WERI-Rb-1 (cell line): ENCODE data around the gene ABI2.
"Not testable (repeated sequence)": the region's sequence is repeated elsewhere in the genome, so short reads cannot be mapped to it uniquely, and the experiment has no call there.

Experiments used
- DNase-seq: peaks from one replicate; pipeline ENCODE4 v3.0.0-alpha.2; 2020
- H3K27ac ChIP-seq: fragments of 250-450 bp; sonication (Bioruptor Pico); 2 replicates; pipeline ENCODE4 v1.5.1; 2020; ENCODE audit warnings: mild to moderate bottlenecking, moderate library complexity
- H3K27me3 ChIP-seq: fragments of 250-450 bp; sonication (Bioruptor Pico); 2 replicates; pipeline ENCODE4 v1.5.1; 2021; ENCODE audit warnings: mild to moderate bottlenecking, low read depth, moderate library complexity; ENCODE audit not compliant: insufficient read depth, severe bottlenecking
- H3K36me3 ChIP-seq: fragments of 250-450 bp; sonication (Bioruptor Pico); 2 replicates; pipeline ENCODE4 v1.5.1; 2020; ENCODE audit warnings: mild to moderate bottlenecking, moderate library complexity
- H3K4me3 ChIP-seq: 2 replicates; pipeline ENCODE4 v1.5.1; 2011; ENCODE audit warnings: low read depth, mild to moderate bottlenecking, control low read depth, low read length
- H3K9me3 ChIP-seq: fragments of 250-450 bp; sonication (Bioruptor Pico); 2 replicates; pipeline ENCODE4 v1.5.1; 2021; ENCODE audit warnings: mild to moderate bottlenecking, moderate library complexity; ENCODE audit not compliant: severe bottlenecking
- TF ChIP-seq, protein P1 (sequence below): IDR thresholded peaks from 2 replicates; pipeline ENCODE4 v1.5.1; 2011; ENCODE audit warnings: low read depth, mild to moderate bottlenecking, control low read depth, inconsistent platforms, low read length

The ABI2 gene

DNA sequence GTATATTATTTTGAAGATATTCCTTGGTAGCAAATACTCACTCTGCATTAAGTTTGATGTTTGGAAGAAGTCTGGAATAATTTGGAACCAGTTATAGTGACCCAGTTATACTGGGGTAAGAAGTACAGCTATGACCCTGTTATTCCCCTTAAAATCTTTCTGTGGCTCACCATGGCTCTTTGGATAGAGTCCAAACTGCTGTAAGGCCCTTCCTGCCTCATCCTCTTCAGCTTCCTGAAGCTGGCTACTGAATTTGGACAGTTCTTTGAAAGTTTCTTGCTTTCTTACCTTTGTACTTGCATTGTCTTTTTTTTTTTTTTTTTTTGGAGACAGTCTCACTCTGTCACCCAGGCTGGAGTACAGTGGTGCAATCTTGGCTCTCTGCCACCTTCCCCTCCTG is 85.6 kb downstream of the ABI2 start:
- Histone ChIP-seq H3K27ac (no peak overlapping the region), H3K36me3 (peaks cover 42% of the 10 kb centered on the region), H3K4me3 (no peak overlapping the region)

GRCh38 chr2:203418271-203418670 is 90.1 kb downstream of the ABI2 start:
- H3K27me3 ChIP-seq: no peaks in the 10 kb centered on the region
- TF ChIP-seq, protein P1, sequence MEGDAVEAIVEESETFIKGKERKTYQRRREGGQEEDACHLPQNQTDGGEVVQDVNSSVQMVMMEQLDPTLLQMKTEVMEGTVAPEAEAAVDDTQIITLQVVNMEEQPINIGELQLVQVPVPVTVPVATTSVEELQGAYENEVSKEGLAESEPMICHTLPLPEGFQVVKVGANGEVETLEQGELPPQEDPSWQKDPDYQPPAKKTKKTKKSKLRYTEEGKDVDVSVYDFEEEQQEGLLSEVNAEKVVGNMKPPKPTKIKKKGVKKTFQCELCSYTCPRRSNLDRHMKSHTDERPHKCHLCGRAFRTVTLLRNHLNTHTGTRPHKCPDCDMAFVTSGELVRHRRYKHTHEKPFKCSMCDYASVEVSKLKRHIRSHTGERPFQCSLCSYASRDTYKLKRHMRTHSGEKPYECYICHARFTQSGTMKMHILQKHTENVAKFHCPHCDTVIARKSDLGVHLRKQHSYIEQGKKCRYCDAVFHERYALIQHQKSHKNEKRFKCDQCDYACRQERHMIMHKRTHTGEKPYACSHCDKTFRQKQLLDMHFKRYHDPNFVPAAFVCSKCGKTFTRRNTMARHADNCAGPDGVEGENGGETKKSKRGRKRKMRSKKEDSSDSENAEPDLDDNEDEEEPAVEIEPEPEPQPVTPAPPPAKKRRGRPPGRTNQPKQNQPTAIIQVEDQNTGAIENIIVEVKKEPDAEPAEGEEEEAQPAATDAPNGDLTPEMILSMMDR: no peak
- H3K9me3 ChIP-seq: no peaks in the 10 kb centered on the region
- peaks cover 37% of the 10 kb centered on the region for H3K36me3 ChIP-seq
- DNase-seq: no peak
- H3K27ac ChIP-seq: no peak overlapping the region
- H3K4me3 ChIP-seq: no peak overlapping the region

More for the DNA sequence above, 85.6 kb downstream of the ABI2 start:
- Histone ChIP-seq H3K27me3 (no peaks in the 10 kb centered on the region), H3K9me3 (no peaks in the 10 kb centered on the region)
- TF ChIP-seq, protein P1: no peak
- no peak for DNase-seq

GRCh38 chr2:203427061-203427460 is 98.9 kb downstream of the ABI2 start:
- Histone ChIP-seq H3K4me3 (no peak overlapping the region), H3K36me3 (peaks cover 14% of the 10 kb centered on the region), H3K9me3 (no peaks in the 10 kb centered on the region), H3K27me3 (no peaks in the 10 kb centered on the region), H3K27ac (no peak overlapping the region)
- no peak for DNase-seq
- TF ChIP-seq, protein P1: no peak

- DNase-seq, H3K27ac ChIP-seq, H3K27me3 ChIP-seq, H3K4me3 ChIP-seq, H3K36me3 ChIP-seq, H3K9me3 ChIP-seq: not testable (repeated sequence)
Measured at GRCh38 chr2:203429643-203430042, 101.4 kb downstream of the ABI2 start.

DNA sequence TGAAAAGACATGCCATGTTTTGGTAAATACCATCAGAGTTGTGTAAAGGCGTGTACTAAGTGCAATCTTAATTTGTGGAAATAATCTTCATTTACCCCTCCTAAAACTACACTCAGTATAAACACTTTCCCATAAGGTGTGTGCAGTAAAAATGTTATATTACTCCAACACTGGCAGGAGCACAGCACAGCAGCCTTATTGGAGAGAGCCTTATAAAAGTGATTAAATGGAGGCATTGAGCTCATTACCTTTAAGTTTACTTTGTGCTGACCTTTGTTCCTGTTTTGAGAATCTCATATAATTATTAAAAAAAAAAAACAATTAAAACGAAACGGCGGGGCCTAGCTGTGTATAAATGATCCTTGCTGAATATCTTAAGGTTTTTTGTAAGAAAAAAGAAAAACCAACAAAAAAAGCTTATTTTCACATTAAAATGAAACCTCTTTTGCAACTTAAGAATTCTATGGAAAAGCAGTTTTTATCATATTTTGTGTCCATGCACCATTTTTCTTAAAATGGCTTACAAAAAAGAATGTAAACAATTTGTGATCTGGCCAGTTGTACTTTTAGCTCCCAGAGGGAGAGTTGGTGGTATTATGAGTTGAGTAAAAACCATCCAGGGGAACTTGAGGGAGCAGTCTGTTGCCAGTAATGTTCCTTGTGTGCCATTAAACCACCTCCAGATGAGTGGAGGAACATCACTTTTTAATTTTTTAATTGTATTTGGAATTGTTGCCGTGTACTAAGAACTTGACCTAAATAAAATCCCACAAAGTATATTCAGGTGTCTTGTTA is 103.4 kb downstream of the ABI2 start:
- Histone ChIP-seq H3K4me3 (no peak overlapping the region), H3K27me3 (no peaks in the 10 kb centered on the region), H3K36me3 (peaks cover 9% of the 10 kb centered on the region), H3K27ac (no peak overlapping the region), H3K9me3 (no peaks in the 10 kb centered on the region)
- TF ChIP-seq, protein P1: no peak
- DNase-seq: no peak

- Histone ChIP-seq H3K27me3 (no peaks in the 10 kb centered on the region), H3K9me3 (no peaks in the 10 kb centered on the region), H3K27ac (no peak overlapping the region), H3K36me3 (no peaks in the 10 kb centered on the region; the same call in none of the 2 replicates), H3K4me3 (no peak overlapping the region)
- TF ChIP-seq, protein P1: no peak
- no peak for DNase-seq
Measured at GRCh38 chr2:203432811-203433210, 104.6 kb downstream of the ABI2 start.
